AG04450 (cell line): ENCODE data around the gene RASSF6. TPM values are rescaled to one million over a fixed set of nuclear protein-coding genes. Genes with fewer than 3 reads are reported as not detected.

Source experiments
- CTCF ChIA-PET: fragments of 300-600, 350-600 bp; formaldehyde crosslinking; extraction: SDS; loops from one replicate; lab custom pipeline; 2022; ENCODE audit warnings: antibody characterized with exemption, inconsistent platforms; lab: Charles Lee
- POLR2A ChIA-PET: fragments of 350-600 bp; formaldehyde crosslinking; extraction: SDS; loops from one replicate; lab custom pipeline; 2021; ENCODE audit warnings: antibody characterized with exemption, inconsistent platforms; lab: Yijun Ruan, JAX
- DNase-seq: peaks from one replicate; pipeline ENCODE4 v3.0.0-alpha.2; 2011; ENCODE audit warnings: low read depth, low spot score
- H3K27ac ChIP-seq: one replicate; pipeline ENCODE4 v1.5.1; 2012; ENCODE audit warnings: low read depth, low read length, control low read depth
- H3K27me3 ChIP-seq: one replicate; pipeline ENCODE4 v1.6.0; 2012; ENCODE audit warnings: low read length; ENCODE audit not compliant: control insufficient read depth, insufficient read depth
- H3K4me3 ChIP-seq: 2 replicates; pipeline ENCODE4 v1.5.1; 2011; ENCODE audit warnings: mild to moderate bottlenecking, low read depth, low read length, control low read depth
- H3K9me3 ChIP-seq: 2 replicates; pipeline ENCODE4 v1.5.1; 2012; ENCODE audit warnings: low read length; ENCODE audit not compliant: control insufficient read depth, insufficient read depth
- CTCF ChIP-seq: IDR thresholded peaks from 2 replicates; pipeline ENCODE4 v1.5.1; 2011; ENCODE audit warnings: low read depth, low read length, control low read depth, inconsistent platforms
- polyA plus RNA-seq: library from polyadenylated mRNA; depleted of rRNA; stranded (reverse); fragments of >200 nt; gene quantifications from 2 replicates; pipeline ENCODE4 v1.2.3, GENCODE V29; 2011

Gene RASSF6
- polyA plus RNA-seq, 1 experiment: 0.07 TPM

GRCh38 chr4:73607375-73608033, 12.7 kb downstream of the RASSF6 start:
- Histone ChIP-seq H3K9me3 (no peaks in the 10 kb centered on the region), H3K27ac (peak overlapping the region; percentile 22), H3K4me3 (no peak overlapping the region), H3K27me3 (no peaks in the 10 kb centered on the region)
- no peak for TF ChIP-seq CTCF
- no peak for DNase-seq
- CTCF ChIA-PET: interaction anchor here (1.0 to 1.8 kb wide), 2 partner anchors 14 to 33 kb away, joined by 4 read pairs; no protein-coding TSS in a partner anchor
- POLR2A ChIA-PET: no interaction called here

- TF ChIP-seq CTCF: no peak
- ChIA-PET CTCF (interaction anchor here (1.0 to 1.8 kb wide), 2 partner anchors 13 to 32 kb away, joined by 4 read pairs; no protein-coding TSS in a partner anchor), POLR2A (no interaction called here)
These were observed 13.7 kb downstream of the RASSF6 start for GRCh38 chr4:73606465-73606974.

GRCh38 chr4:73603854-73604584, 16.2 kb downstream of the RASSF6 start:
- H3K27me3 ChIP-seq: no peaks in the 10 kb centered on the region
- no peak for DNase-seq
- no peak overlapping the region for H3K4me3 ChIP-seq
- no peak for TF ChIP-seq CTCF
- CTCF ChIA-PET: interaction anchor here (0.6 to 1.9 kb wide), 2 partner anchors 11 to 529 kb away, joined by 4 to 8 read pairs; no protein-coding TSS in a partner anchor
- H3K9me3 ChIP-seq: no peaks in the 10 kb centered on the region
- H3K27ac ChIP-seq: peak overlapping the region; percentile 25
- POLR2A ChIA-PET: no interaction called here

More at GRCh38 chr4:73606465-73606974, 13.7 kb downstream of the RASSF6 start:
- Histone ChIP-seq H3K9me3 (no peaks in the 10 kb centered on the region), H3K27ac (peak overlapping the region; percentile 22), H3K4me3 (no peak overlapping the region), H3K27me3 (no peaks in the 10 kb centered on the region)
- no peak for DNase-seq

GRCh38 chr4:73603271-73603710, 16.9 kb downstream of the RASSF6 start:
- TF ChIP-seq CTCF: no peak
- Histone ChIP-seq H3K9me3 (no peaks in the 10 kb centered on the region), H3K4me3 (no peak overlapping the region), H3K27me3 (no peaks in the 10 kb centered on the region), H3K27ac (peak overlapping the region; percentile 68)
- ChIA-PET POLR2A (no interaction called here), CTCF (interaction anchor here (0.6 to 1.9 kb wide), 2 partner anchors 10 to 530 kb away, joined by 4 to 8 read pairs; no protein-coding TSS in a partner anchor)
- peak; percentile 58 for DNase-seq
